GM18909 (cell line): ENCODE measurements around the gene TMEM201.
"Not testable (repeated sequence)": the region's sequence is repeated elsewhere in the genome, so short reads cannot be mapped to it uniquely, and the experiment has no call there.

Source experiments
- ATAC-seq: cut with Tn5 transposase; IDR thresholded peaks from one replicate; pipeline ENCODE4 v1.9.1; 2021; ENCODE audit warnings: mild to moderate bottlenecking; ENCODE audit not compliant: unreplicated experiment, poor library complexity

TMEM201 gene

GRCh38 chr1:9588551-9589143 lies at the start of gene TMEM201:
Gene TMEM201, plus strand, starts transcription at chr1:9588911. Its CDS starts 20 bp downstream, at chr1:9588931.
- peak; percentile 76 for ATAC-seq

DNA sequence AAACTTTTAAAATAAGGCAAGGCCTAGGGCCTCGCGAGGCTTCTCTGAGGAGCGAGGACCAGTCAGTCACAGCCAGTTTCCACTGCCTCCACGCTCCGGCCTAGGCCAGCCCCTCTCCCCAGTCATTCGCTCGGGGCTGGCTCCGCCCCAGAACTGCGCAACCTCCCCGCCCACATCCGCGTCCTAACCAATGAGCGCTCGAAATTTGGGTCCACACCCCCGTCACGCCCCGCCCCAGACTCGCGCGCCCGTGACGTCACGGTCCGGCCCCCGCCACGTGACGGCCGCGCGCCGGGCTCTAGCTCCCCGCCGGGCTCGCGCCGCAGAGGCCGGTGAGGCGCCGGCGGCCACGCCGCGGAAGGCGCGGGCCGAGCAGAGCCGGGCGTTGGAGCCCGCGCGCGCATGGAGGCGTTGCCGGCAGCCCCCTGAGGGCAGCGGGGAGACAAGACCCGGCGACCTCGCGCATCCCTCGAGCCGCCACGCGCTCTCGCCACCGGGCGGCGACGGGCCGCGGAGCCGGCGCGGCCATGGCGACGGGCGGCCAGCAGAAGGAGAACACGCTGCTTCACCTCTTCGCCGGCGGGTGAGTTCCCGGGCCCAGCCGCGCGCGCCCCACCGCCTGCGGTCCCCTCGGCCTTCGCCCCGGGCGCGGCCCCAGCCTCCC lies 49.4 kb upstream of the TMEM201 start, which contains the start of gene SLC25A33:
TSS of gene SLC25A33 (plus strand) at position 301 of the 664 bp plus-strand sequence. CDS start at position 528, 227 bp downstream.
- peak; percentile 93 for ATAC-seq

GRCh38 chr1:9539829-9540550 lies 48.7 kb upstream of the TMEM201 start:
- ATAC-seq = peak; percentile 48

DNA sequence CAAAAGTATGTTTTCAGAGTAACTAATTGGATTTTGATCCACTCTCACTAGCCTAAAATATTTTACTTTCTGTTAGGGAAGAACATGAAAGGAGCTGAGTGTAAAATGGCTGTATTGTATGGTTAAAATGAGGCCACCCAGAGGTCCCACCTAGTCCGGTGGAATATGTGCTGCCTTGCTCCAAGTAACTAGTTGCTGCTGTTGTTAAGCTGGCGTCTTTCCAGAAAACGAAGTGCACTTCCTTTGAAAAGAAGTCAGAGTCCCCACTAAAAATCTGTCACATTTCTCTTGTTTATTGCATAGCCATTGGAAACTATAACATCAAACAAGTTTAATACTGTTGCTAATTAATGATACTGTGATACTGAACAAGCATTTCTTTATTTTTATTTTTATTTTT lies 46.3 kb upstream of the TMEM201 start:
- no peak for ATAC-seq

GRCh38 chr1:9544926-9545325 lies 43.8 kb upstream of the TMEM201 start:
- ATAC-seq = no peak

DNA sequence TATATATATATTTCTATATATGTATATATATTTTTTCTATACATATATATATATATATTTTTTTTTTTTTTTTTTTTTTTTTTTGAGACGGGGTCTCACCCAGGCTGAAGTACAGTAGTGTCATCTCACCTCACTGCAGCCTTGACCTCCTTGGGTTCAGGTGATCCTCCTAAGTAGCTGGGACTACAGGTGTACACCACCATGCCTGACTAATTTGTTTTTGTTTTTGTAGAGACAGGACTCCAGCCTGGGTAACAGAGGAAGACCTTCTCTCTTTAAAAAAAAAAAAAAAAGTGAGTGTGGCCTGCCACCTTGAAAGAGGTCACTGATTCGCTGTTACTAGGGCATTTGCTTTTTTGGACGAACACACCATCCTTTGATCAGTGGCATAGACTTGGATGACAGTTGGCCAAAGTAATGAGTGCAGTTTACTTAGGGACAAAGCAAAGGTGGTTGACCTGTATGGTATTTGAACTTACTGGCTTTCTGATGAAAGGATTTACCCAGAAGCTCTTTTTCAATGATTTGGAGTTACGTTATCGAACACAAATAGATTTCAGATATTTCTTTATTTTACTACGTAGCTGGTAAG lies 38.7 kb upstream of the TMEM201 start:
- ATAC-seq = no peak

DNA sequence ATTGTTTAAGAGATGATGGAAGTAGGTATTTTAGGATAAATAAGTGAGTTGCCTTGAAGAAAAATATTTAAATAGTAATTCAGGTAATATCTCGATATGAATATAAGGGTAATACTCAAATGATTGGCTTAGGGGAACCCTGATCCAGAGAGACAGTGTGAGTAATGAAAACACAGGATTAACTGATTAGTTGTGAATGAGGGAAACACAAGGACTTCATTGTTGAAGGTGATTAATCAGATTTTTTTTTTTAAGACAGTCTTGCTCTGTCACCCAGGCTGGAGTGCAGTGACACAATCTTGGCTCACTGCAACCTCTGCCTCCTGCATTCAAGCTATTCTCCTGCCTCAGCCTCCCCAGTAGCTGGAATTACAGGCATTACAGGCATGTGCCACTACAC lies 36.7 kb upstream of the TMEM201 start:
- ATAC-seq = no peak

- no peak for ATAC-seq
Observed at GRCh38 chr1:9553736-9554144, 35.0 kb upstream of the TMEM201 start.

DNA sequence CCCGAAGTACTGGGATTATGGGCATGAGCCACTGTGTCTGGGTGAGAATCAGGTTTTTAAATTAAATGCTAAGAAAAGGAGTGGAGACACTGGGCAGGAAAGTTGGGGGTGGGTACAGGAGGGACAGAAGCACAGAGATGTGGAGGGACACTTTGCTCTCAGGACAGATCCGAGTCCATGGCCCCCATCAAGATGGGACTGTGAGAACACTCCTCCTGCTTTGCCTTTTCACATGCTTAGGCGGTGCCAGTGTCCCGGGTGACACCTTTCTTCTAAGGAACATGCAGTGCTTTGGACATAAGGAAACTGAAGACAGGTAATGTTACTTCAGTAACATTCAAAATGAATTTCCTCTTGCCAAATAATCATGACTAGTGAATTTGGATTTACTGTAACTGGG lies 32.8 kb upstream of the TMEM201 start:
- ATAC-seq = no peak

- no peak for ATAC-seq
Observed at GRCh38 chr1:9557624-9558023, 31.1 kb upstream of the TMEM201 start.

GRCh38 chr1:9558271-9558945 lies 30.3 kb upstream of the TMEM201 start:
- no peak for ATAC-seq

DNA sequence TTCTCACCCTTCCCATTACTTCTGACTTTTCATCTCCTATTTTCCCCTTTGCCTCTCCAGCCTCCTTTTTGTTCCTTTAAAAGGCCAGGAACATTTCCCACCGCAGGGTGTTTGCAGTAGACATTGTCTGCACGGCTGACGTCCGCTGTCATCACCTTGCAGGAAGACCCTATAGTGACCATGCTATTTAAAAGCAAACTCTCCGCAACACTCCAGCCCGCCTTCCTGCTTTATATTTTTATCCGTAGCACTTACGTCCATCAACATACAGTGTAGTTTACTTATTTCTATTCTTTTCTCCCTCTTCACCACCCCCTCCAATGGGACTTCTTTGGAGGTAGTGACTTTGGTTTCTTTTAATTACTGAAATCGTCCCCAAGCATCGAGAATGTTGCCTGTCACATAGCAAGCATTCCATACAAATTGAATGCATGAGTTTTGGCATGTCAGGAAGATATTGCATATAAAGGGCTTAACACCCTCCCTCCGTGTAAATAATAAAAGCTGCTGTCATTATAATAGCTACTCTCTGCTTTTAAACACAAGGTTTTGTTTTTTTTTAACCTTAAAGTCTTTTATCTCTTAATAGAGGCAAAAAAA lies 29.7 kb upstream of the TMEM201 start:
- ATAC-seq = no peak

GRCh38 chr1:9559673-9560072 lies 29.0 kb upstream of the TMEM201 start:
- no peak for ATAC-seq

DNA sequence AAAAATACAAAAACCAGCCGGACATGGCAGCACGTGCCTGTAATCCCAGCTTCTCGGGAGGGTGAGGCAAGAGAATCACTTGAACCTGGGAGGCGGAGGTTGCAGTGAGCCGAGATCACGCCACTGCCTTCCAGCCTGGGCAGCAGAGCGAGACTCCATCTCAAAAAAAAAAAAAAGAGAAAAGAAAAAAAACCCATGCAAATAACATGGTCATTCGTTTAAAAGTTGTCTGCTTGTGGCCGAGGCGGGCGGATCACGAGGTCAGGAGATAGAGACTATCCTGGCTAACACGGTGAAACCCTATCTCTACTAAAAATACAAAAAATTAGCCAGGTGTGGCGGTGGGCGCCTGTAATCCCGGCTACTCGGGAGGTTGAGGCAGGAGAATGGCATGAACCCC lies 28.6 kb upstream of the TMEM201 start:
- not testable (repeated sequence) for ATAC-seq

GRCh38 chr1:9561429-9561828 lies 27.3 kb upstream of the TMEM201 start:
- no peak for ATAC-seq

GRCh38 chr1:9569267-9569666 lies 19.4 kb upstream of the TMEM201 start:
- ATAC-seq = no peak

DNA sequence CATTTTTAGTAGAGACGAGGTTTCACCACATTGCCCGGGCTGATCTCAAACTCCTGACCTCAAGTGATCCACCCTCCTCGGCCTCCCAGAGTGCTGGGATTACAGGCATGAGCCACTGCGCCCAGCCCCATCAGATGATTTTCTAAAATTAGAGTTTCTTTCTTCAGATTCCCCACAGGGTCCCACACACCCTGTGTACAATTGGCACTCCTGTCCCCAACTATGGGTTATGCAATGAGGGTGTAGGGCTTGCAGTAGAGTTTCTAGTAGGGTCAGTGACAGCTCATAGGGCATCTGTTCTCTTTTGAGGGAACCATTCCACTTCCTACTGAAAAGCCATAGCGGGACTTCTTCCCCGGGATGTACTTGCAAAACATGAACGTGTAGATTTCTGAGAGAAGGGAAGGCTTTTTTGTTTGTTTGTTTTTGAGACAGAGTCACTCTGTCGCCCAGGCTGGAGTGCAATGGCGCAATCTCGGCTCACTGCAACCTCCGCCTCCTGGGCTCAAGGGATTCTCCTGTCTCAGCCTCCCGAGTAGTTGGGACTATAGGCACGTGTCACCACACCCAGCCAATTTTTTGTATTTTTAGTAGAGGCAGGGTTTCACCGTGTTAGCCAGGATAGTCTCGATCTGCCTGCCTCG lies 17.7 kb upstream of the TMEM201 start:
- ATAC-seq = not testable (repeated sequence)

DNA sequence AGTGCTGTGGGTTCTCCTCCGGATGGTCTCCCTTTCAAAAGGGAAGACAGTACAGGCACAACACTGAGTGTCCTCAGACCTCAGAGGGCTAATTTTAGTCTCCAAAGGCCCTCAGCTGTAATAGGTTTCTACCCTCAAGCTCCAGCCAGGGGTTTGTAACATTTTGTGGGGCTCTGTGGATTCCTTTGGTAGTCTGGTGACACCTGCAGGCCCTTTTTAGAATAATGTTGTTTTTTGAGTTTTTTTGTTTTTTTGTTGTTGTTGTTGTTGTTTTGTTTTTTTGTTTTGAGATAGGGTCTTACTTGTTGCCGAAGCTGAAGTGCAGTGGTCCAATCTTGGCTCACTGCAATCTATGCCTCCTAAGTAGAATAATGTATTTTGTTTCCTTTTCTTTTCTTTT lies 15.0 kb upstream of the TMEM201 start:
- no peak for ATAC-seq

DNA sequence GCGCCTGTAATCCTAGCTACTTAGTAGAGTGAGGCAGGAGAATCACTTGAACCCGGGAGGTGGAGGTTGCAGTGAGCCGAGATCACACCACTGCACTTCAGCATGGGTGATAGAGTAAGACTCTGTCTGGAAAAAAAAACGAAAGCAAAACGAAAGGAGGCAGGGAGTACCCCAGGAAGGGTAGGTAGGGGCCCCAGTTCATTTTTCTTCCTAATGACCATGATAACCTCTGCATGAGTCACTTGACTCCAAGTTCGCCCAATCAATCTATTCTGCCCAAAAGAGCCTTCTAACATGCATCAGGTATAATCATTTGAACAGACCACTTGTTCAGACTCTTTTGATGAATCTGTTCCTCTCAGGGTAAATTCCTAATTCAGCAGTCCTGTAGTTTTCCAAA lies 13.2 kb upstream of the TMEM201 start:
- no peak for ATAC-seq

DNA sequence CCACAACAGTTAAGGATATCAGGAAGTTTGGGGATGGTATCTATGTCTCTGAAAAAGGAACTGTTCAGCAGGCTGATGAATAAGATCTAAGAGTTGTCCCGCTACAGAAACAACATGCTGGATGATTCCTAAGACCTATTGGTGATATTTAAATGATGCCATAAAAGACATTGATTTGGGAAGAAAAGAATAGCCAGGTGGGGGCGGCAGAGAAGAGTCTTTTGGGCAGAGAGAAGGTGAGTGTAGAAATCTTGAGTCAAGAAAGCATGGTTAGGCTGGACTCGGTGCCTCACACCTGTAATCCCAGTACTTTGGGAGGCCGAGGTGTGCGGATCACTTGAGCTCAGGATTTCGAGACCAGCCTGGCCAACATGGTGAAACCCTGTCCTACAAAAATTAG lies 11.8 kb upstream of the TMEM201 start:
- no peak for ATAC-seq
